HG02623 (cell line): Measurements from ENCODE around the gene IQSEC1.
A peak's percentile ranks its signal among the peaks of the same experiment; 100 is the strongest.

Experiments used
- ATAC-seq: cut with Tn5 transposase; IDR thresholded peaks from one replicate; pipeline ENCODE4 v1.9.1; 2021; ENCODE audit warnings: moderate library complexity; ENCODE audit not compliant: unreplicated experiment

The IQSEC1 gene

GRCh38 chr3:13032206-13032605 lies 41.0 kb downstream of the IQSEC1 start:
- ATAC-seq: no peak

DNA sequence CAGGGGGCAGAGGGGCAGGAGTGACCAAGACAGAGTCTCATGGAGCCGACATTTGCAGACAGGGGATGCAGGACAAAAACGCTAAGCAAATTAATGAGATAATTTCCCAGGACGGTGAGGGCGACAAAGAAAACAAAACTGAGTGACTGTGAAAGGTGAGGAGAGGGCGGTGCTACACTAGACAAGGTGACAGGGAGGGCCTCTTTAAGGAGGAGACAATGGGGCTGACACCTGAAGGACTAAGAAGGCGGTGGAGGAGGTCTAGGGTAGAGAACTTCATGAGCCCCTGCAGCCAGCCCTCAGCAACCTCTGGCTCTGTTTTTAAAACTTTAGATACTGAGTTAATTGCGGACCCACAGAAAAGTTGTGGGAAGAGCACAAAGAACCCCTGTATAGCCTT lies 41.6 kb downstream of the IQSEC1 start:
- no peak for ATAC-seq

DNA sequence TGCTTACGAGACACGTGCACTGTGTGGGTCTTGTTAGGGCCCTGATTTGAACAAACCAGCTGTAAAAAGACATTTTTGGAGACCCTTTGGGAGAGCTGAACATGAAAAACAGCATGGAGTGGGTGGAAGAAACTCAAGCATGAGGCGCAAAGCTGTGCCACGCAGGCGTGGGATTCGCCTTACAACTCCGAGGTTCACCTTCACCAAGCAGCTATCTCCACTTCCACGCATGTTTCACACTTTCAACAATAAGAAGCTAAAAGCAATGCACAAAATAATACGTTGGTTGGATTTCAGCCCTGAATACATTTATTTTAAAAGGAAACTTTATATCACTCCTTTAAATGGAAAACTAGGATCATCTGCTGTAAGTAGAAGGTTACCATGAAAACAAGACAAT lies 42.5 kb downstream of the IQSEC1 start:
- no peak for ATAC-seq

DNA sequence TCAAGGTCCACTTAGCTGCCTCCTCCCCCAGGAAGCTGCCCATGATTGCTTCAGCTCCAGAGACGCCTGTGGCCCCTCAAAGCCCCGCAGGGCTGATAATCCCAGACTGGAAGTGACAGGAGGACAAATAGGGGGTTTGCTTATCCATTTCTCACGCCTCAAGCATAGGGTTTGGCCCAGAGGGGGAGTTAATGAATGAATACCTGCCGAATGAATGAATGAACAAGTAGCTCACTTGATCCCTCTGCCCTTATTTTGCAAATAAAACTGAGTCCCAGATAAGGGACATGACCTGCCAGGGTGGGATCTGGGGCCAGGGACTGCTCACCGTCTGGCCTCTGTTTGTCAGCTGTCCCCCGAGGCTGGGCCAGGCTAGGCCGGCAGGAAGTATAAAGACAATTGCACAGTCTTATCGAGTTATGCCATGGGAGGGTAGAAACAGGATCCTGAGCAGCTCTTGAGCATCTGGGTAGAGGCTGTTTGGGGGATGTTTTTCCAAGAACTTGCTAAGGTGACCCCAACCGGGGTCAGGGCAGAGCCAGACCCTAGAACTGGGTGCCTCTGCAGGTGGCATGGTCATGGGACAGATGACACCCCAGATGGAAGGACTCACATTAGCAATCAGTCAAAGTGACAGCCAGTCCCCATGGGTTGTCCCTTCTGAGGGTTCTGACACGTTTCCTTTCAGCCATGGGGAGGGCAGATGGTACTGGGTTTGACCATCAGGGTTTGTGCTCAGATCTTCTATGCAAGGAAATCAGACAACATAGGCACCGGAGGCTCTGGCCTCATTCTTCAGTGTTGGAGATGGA lies 45.0 kb downstream of the IQSEC1 start:
- no peak for ATAC-seq

DNA sequence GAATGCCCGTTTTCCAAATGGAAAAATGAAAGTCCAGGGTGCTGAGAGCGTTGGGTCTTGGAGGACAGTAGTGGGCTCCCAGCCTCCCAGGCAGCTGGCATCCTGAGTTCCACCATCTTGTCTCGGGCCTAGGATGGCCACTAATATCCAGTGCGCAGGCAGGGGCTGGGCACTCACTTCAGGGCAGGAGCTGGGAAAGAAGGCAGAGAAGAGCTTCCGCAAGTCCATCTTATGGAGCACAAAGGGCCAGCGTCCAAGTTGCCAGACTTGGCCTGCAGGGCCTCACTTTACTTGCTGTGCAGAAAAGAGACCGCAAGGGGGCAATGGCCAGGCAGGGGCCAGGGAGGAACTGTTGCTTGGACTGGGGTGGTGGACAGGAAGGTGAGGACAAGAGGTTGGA lies 46.1 kb downstream of the IQSEC1 start:
- no peak for ATAC-seq

- no peak for ATAC-seq
These were observed 46.7 kb downstream of the IQSEC1 start for GRCh38 chr3:13026534-13026933.

DNA sequence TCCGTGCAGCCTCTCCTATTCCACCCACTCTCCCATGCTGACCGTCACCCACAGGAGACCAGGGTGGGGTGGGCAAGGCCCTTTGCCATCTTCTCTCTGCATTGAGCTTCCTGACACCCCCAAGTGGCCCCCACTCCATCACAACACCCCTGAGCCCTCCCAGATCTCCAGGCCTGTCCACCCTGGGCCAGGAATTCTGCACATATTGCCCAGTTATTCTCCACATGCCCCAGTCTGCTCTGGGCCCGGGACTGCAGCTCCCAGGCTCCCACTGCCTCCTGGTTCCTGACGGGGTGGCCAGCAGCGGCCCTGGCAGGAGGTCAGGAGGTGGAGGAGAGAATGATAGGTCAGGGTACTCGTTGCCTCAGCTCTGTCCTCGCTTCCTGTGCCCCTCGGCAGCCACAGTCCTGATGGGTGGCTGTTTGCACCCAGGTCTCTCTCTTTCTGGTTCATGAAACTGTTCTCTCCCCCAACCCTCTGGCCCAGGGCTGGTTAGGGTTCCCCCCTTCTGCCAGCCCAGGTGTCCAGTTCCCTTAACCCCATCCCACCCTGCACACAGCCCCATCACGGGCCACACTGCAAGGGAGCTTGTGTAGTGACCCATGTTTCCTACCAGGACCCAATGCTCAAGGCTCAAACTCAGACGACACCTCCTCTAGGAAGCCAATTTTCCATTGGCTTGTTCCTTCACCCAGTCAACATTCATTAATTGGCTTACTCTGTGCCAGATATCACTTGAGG lies 47.3 kb downstream of the IQSEC1 start:
- ATAC-seq: no peak

DNA sequence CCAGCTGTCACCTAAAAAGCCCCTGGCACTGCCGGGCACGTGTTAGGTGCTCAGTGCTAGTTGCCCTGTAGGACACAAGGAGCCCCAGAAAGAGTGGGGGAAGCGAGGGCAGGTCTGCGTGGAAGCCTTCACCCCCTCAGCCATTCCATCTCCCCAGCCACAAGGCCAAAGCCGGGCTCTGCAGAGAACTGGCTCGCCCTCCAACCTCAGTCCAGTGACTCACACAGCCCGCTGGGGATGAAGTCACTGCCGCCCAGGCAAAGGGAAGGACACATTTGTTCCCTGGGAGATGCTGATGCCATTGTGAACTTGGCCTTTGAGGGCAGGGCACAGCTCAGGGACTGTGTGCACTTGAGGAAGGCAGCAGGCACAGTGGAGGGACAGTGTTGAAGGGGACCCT lies 48.1 kb downstream of the IQSEC1 start:
- ATAC-seq: no peak

DNA sequence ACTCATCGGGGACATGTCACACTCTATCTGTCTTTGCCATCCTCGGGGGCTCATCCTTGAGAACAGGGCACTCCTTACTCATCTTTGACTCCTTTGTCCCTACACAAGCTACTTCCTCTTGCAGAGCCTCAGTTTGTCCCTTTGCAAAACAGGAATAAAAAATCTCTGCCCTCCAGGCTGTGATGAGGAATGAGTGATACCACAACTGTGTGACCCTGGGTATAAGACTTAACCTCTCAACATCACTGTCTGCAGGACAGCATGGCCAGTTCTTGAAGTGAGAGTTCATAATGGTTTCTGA lies 48.5 kb downstream of the IQSEC1 start:
- ATAC-seq: no peak

GRCh38 chr3:13023971-13024764 lies 49.1 kb downstream of the IQSEC1 start:
- no peak for ATAC-seq

- ATAC-seq: no peak
These were observed 49.8 kb downstream of the IQSEC1 start for GRCh38 chr3:13023235-13023970.

DNA sequence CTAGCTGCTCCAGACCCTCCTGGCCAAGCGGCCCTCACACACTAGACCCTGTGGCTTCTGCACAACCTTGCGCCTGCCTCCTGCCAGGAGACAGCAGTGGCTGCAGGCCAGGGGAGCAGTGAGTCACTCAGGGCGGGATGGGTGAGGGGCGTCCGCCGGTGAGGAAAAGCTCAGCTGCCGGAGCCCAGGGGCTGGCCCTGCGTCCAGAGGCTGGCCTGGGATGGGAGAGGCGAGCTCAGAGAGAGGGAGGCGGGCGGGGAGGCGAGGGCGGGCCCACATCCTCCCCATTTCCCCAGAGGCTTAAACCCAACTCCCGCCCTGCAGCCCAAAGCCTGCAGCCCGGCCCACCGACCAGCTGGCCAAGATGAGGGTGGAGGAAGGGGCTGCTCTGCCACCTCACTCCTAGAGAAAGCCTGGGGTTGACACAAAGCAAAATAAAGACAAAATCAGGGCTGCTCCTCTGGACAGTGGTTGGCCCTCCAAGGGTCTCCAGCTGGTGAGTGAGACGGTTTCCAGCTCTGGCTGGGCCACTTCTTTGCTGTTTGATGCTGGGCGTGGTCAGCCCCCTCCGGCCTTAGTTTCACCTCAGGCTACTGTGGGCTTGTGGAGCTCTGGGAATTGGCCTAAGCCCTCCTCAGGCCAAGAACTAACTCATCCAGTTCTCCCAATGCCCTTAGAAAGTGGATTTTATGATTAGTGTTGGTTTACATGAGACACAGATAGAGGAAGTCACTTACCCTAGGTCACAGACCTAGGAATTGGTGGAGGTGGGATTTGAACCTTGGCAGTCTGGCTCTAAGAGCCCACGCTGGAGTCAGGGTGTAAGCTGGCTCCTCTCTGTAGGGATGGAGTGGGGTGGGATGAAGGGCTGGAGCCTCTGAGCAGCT lies 50.6 kb downstream of the IQSEC1 start:
- ATAC-seq: peak; percentile 31

DNA sequence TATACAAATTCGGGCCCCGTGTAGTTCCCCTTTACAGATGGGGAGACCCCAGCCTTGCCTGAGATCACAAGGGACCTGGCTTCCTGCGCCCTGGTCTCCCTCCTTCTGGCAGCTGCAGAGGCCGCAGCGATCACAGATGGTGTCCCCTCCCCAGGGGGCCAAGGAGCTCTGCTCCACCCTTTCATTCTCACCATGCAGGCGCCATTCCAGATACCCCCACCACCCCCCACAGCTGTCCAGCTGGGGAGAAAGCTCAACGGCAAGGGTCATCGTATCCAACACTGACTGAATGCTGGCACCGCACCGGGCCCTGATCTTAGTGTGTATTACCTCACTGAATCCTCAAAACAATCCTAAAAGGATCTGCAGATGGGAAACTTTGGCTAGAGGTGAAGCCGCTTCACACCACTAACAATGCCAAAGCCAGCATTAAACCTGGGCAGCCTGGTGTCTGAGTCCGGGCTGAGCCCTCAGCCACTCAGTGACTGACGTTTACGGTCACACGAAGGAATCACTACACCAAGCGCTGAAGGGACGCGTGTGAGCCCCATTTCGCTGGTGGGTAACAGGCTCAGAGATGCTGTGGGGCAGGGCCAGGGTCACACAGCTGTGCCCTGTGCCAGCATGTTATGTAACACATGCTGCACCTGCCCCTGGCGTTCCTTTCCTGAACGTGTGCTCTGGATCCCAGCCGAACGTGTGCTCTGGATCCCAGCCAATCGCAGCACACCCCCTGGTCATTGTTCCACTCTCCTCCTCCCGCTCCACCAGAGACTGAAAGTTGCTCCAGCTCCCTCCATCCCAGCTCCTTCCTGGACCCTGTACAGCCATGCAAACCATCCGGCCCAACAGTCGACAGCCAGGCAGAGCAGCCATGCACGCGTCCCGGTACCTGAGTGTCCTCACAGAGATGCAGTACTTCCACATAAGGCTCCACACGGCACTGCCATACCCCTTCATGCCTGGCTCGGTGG lies 51.8 kb downstream of the IQSEC1 start:
- no peak for ATAC-seq

DNA sequence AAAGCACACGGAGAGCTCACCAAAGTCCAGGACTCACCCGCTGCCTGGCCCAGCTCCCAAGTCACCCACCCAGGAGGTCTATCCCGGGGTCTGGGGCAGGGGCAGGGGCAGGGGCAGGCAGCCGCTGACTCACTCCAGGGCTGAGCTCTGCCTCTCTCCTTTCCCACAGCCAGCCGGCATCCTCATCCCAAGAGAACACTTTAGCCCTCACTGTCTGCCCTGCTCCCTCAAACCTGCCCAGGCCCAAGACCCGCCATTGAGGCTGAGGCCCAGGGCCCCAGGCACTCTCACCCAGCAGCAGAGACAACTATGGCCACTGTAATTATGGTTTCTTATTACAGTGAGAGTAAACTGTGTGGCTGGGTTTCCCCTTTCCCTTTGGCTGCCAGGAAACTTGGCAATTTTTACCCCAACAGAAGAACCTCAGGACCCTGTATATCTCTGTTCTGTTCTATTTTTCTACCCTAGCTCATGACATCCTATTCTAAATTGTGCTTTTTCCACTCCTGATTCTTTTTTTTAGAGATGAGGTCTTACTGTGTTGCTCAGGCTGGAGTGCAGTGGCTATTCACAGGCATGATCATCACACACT lies 53.0 kb downstream of the IQSEC1 start:
- ATAC-seq: no peak

- ATAC-seq: no peak
These were observed 53.8 kb downstream of the IQSEC1 start for GRCh38 chr3:13019243-13020095.

DNA sequence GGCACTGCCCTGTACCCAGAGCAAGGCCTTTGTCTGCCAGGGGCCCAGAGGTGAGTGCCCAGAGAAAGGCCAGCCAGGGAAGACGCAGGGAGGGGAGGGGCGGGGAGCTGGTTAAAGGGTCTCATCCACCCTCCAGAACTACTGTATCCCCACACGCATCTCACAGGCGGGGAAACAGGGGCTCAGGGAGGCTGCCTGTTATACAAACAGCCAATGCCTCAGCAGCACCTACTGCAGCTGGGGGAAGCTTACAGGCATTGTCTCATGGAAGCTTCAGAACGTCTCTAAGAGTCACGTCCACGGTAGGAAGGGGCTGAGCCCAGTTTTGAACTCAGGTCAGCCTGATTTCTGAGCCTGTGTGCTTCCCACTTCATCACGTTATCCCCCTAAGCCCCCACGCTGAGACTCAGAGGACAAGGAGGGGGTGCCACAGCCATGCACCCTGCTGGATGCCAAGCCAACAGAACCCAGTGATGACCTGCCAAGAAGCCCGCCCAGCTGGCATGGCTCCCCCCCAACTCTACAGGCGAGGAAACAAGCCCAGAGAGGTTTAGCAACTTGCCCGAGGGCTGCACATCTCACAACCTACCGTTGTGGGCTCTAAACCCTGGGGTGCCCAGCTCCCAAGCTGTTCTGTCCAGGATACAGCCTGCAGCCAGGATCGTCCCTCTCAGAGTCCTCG lies 54.5 kb downstream of the IQSEC1 start:
- no peak for ATAC-seq

DNA sequence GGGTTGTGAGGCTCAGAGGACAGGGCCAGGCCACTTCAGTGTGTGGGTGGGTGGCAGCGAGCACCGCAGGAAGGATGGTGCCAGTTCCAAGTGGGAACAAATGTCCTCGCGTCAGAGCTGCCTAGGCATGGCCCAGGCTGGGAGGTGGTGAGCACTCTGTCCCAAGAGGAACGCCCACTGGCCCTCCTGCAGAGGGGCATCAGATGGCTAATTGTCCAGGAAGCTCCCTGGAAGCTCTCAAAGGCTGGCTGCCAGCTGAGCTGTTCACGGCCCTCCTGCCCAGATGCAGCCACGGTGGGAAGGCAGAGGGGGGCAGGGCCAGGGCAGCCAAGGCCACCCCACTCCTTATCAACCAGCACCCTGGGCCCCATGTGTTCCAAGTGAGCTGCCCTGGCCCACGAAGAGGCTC lies 55.2 kb downstream of the IQSEC1 start:
- ATAC-seq: no peak
